GM18858 (cell line): Measurements from ENCODE around the gene RASIP1.
"Not testable (repeated sequence)": the region's sequence is repeated elsewhere in the genome, so short reads cannot be mapped to it uniquely, and the experiment has no call there.

Experiments
- ATAC-seq: cut with Tn5 transposase; IDR thresholded peaks from one replicate; pipeline ENCODE4 v1.9.1; 2021; ENCODE audit not compliant: unreplicated experiment

The RASIP1 gene

GRCh38 chr19:48735031-48735615, 5.3 kb downstream of the RASIP1 start:
- no peak for ATAC-seq

- ATAC-seq, result no peak
Observed at GRCh38 chr19:48734625-48735024, 5.8 kb downstream of the RASIP1 start.

GRCh38 chr19:48731452-48731851, 9.0 kb downstream of the RASIP1 start:
- no peak for ATAC-seq

GRCh38 chr19:48728911-48729664, 11.3 kb downstream of the RASIP1 start:
- ATAC-seq, result no peak

GRCh38 chr19:48726556-48726955, 13.9 kb downstream of the RASIP1 start:
- ATAC-seq, result no peak

- no peak for ATAC-seq
Observed at GRCh38 chr19:48724796-48725753, 15.3 kb downstream of the RASIP1 start.

- no peak for ATAC-seq
Observed at GRCh38 chr19:48722196-48722708, 18.2 kb downstream of the RASIP1 start.

GRCh38 chr19:48720613-48721296, 19.7 kb downstream of the RASIP1 start:
- ATAC-seq, result peak; percentile 59

- ATAC-seq, result no peak
Observed at GRCh38 chr19:48720251-48720612, 20.2 kb downstream of the RASIP1 start.

GRCh38 chr19:48719263-48720171, 20.9 kb downstream of the RASIP1 start, which contains the start of gene MAMSTR:
MAMSTR (minus strand) TSS chr19:48719725; CDS start chr19:48719031, 694 bp downstream.
- no peak for ATAC-seq

- no peak for ATAC-seq
Observed at GRCh38 chr19:48718711-48719231, 21.6 kb downstream of the RASIP1 start.

GRCh38 chr19:48718106-48718505, 22.3 kb downstream of the RASIP1 start:
- not testable (repeated sequence) for ATAC-seq

GRCh38 chr19:48716562-48717291, 23.7 kb downstream of the RASIP1 start:
- ATAC-seq, result no peak

GRCh38 chr19:48715681-48716171, 24.7 kb downstream of the RASIP1 start:
- no peak for ATAC-seq

GRCh38 chr19:48714759-48715675, 25.4 kb downstream of the RASIP1 start:
- no peak for ATAC-seq

- peak; percentile 62 for ATAC-seq
Observed at GRCh38 chr19:48713864-48714755, 26.3 kb downstream of the RASIP1 start.
